Osteocyte (in vitro differentiated cells): ENCODE measurements around the gene VOPP1. TPM values are rescaled to one million over a fixed set of nuclear protein-coding genes. Genes with fewer than 3 reads are reported as not detected.
A peak's percentile ranks its signal among the peaks of the same experiment; 100 is the strongest.

ENCODE experiments used
- DNase-seq: peaks from one replicate; pipeline ENCODE4 v3.0.0; 2021; ENCODE audit warnings: mixed read lengths; ENCODE audit not compliant: unreplicated experiment; ENCODE audit errors: extremely low spot score
- H3K27ac Mint-ChIP-seq: one replicate; pipeline ENCODE4 v1.8.0; 2021; ENCODE audit warnings: mild to moderate bottlenecking, mixed read lengths; ENCODE audit not compliant: unreplicated experiment
- H3K27me3 Mint-ChIP-seq: one replicate; pipeline ENCODE4 v1.8.0; 2021; ENCODE audit warnings: mixed read lengths; ENCODE audit not compliant: unreplicated experiment
- H3K36me3 Mint-ChIP-seq: one replicate; pipeline ENCODE4 v1.8.0; 2021; ENCODE audit warnings: mixed read lengths; ENCODE audit not compliant: unreplicated experiment
- H3K4me1 Mint-ChIP-seq: one replicate; pipeline ENCODE4 v1.8.0; 2021; ENCODE audit warnings: mixed read lengths; ENCODE audit not compliant: unreplicated experiment
- H3K4me3 Mint-ChIP-seq: one replicate; pipeline ENCODE4 v1.8.0; 2021; ENCODE audit warnings: mild to moderate bottlenecking, moderate library complexity, mixed read lengths; ENCODE audit not compliant: unreplicated experiment
- H3K9me3 Mint-ChIP-seq: one replicate; pipeline ENCODE4 v1.8.0; 2021; ENCODE audit warnings: mixed read lengths; ENCODE audit not compliant: unreplicated experiment
- total RNA-seq: library from RNA; stranded (reverse); gene quantifications from 2 replicates; pipeline ENCODE4 v1.2.1, GENCODE V29; 2021
- TF ChIP-seq, protein P1 (sequence below): fragments of 200-600 bp; sonication (generic); IDR thresholded peaks from 2 replicates; pipeline ENCODE4 v1.5.0; 2021; ENCODE audit warnings: antibody characterized with exemption, mild to moderate bottlenecking, moderate library complexity

Gene VOPP1
- total RNA-seq, 1 donor from 2014 or later = 86.6 TPM

DNA sequence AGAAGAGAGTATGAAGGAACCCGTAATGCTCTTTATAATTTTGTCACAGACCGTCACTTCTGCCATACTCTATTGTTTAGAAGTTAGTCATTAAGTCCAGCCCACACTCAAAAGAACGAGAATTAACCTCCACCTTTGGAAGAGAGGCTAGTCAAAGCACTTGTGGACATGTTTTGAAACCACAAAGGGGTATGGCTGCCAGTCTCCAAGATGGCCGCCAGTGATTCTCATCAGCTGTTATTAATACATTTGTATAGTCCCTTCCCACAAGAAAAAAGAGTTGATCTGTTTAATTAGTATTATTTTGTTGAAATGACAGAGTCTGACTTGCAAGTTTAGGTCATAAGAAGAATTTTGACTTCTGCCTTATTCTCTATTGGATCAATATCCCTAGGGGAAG, 23.2 kb upstream of the VOPP1 start:
- H3K4me3 Mint-ChIP-seq = no peak overlapping the region
- H3K4me1 Mint-ChIP-seq = no peaks in the 10 kb centered on the region
- H3K27ac Mint-ChIP-seq = no peak overlapping the region
- no peaks in the 10 kb centered on the region for H3K9me3 Mint-ChIP-seq
- DNase-seq = no peak
- H3K36me3 Mint-ChIP-seq = no peaks in the 10 kb centered on the region
- TF ChIP-seq, protein P1, sequence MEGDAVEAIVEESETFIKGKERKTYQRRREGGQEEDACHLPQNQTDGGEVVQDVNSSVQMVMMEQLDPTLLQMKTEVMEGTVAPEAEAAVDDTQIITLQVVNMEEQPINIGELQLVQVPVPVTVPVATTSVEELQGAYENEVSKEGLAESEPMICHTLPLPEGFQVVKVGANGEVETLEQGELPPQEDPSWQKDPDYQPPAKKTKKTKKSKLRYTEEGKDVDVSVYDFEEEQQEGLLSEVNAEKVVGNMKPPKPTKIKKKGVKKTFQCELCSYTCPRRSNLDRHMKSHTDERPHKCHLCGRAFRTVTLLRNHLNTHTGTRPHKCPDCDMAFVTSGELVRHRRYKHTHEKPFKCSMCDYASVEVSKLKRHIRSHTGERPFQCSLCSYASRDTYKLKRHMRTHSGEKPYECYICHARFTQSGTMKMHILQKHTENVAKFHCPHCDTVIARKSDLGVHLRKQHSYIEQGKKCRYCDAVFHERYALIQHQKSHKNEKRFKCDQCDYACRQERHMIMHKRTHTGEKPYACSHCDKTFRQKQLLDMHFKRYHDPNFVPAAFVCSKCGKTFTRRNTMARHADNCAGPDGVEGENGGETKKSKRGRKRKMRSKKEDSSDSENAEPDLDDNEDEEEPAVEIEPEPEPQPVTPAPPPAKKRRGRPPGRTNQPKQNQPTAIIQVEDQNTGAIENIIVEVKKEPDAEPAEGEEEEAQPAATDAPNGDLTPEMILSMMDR = no peak
- peaks cover 18% of the 10 kb centered on the region for H3K27me3 Mint-ChIP-seq

DNA sequence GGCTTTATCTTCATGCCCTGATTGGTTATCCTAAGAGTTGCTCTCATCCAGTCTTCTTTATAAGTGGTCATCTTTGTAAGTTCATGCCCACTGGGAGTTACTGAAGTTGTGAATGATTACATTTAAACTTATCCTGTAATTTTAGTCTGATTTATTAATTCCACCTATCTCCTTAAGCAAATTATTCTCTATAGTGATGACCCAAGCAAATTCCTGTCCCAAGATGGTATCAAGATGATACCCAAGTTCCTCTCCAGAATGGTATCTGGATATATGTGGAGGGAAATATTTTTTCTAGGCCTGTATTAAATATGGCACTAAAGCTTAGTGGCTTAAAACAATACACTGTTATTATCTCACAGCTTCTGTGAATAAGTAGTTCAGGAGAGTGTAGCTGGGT, 22.6 kb upstream of the VOPP1 start:
- no peak overlapping the region for H3K27ac Mint-ChIP-seq
- no peaks in the 10 kb centered on the region for H3K9me3 Mint-ChIP-seq
- TF ChIP-seq, protein P1 = no peak
- H3K4me3 Mint-ChIP-seq = no peak overlapping the region
- no peaks in the 10 kb centered on the region for H3K36me3 Mint-ChIP-seq
- no peak for DNase-seq
- peaks cover 13% of the 10 kb centered on the region for H3K27me3 Mint-ChIP-seq
- H3K4me1 Mint-ChIP-seq = no peaks in the 10 kb centered on the region

DNA sequence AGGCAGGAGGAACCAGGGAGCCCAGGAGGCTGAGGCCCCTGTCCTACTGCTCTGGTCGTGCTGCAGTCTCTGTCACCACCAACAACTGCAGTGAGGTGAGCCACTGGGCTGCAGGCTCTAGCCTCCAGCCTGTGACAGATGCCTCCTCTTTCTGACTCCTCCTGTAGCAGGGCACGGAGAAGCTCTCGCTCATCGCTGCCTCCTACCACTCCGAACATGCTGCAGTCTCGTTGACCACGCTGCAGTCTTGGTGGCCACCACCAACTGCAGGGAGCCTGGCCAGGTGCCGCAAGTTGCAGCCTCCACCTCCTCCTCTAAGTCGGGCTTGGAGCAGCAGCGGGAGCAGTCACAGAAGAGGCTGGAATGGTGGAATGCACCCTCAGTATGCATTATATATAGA, 22.1 kb upstream of the VOPP1 start:
- H3K4me1 Mint-ChIP-seq = no peaks in the 10 kb centered on the region
- no peak overlapping the region for H3K4me3 Mint-ChIP-seq
- TF ChIP-seq, protein P1 = no peak
- DNase-seq = no peak
- no peaks in the 10 kb centered on the region for H3K36me3 Mint-ChIP-seq
- H3K27ac Mint-ChIP-seq = no peak overlapping the region
- H3K9me3 Mint-ChIP-seq = no peaks in the 10 kb centered on the region
- peaks cover 10% of the 10 kb centered on the region for H3K27me3 Mint-ChIP-seq

DNA sequence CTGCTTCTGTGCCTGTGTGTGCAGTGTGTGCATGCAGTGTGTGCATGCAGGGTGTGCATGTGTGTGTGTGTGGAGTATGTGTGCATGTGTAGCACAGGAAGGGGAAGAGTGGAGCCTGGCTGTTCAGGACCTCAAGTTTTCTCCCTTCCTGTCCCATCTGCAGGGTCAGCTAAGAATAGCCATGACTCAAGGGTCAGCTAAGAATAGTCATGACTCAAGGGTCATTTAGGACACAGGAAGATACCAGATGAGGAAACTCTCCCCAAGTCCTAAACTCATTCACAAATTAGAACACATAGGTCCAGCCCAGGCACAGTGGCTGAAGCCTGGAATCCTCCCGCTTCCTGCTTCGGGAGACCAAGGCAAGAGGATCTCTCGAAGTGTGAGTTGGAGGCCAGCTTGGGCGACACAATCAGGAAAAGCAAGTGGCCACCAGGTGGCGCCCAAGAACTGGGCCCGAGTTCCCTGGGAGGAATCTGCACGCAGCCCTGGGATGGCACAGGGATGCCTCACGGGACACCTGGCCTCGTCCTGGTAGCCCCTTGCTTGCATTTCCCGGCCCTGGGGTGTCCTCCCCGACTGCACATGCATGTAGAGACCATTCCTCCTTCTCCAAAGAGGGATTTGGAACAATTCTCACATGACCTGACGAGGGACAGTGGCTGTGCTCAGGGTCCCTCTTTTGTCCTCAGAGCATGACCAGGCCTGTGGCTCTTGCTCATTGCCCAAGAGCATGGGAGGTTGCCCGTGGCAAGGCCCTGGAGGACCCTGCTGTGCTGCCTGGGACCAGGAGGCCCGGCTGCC, 21.4 kb upstream of the VOPP1 start:
- H3K4me1 Mint-ChIP-seq = no peaks in the 10 kb centered on the region
- H3K27me3 Mint-ChIP-seq = peaks cover 10% of the 10 kb centered on the region
- H3K4me3 Mint-ChIP-seq = no peak overlapping the region
- TF ChIP-seq, protein P1 = peak; percentile 82
- no peak overlapping the region for H3K27ac Mint-ChIP-seq
- H3K9me3 Mint-ChIP-seq = no peaks in the 10 kb centered on the region
- DNase-seq = no peak
- H3K36me3 Mint-ChIP-seq = no peaks in the 10 kb centered on the region

DNA sequence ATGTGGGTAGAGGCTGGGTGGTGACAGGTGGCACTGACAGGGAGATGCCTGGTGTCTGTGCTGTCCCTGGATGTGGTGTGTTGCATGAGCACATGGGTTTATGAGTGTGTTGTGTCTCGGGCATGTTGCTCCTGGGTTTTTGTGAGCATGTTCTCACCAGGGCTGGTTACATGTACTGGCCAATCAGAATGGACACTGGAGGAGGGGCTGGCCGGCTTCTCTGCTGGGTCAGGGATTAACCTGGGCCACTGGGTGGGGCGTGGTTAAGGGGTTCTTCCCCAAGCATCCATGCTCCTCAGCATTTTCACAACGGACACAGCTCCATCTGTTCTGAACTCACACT, 20.8 kb upstream of the VOPP1 start:
- Mint-ChIP-seq H3K4me3 (no peak overlapping the region), H3K36me3 (no peaks in the 10 kb centered on the region), H3K27me3 (peaks cover 11% of the 10 kb centered on the region), H3K9me3 (no peaks in the 10 kb centered on the region), H3K27ac (no peak overlapping the region), H3K4me1 (no peaks in the 10 kb centered on the region)
- DNase-seq = no peak
- TF ChIP-seq, protein P1 = no peak
